HG03439 (cell line): ENCODE measurements around the gene WIF1.

Experiments
- ATAC-seq: cut with Tn5 transposase; IDR thresholded peaks from one replicate; pipeline ENCODE4 v1.9.1; 2021; ENCODE audit warnings: mild to moderate bottlenecking, moderate library complexity; ENCODE audit not compliant: unreplicated experiment

Gene WIF1

GRCh38 chr12:65123435-65124063 is 2.4 kb upstream of the WIF1 start:
- ATAC-seq: no peak

- no peak for ATAC-seq
Measured at GRCh38 chr12:65122703-65123102, 1.6 kb upstream of the WIF1 start.

GRCh38 chr12:65121956-65122469 is 908 bp upstream of the WIF1 start:
- ATAC-seq: no peak

GRCh38 chr12:65119063-65119462 is 2.0 kb downstream of the WIF1 start:
- no peak for ATAC-seq

- ATAC-seq: no peak
Measured at GRCh38 chr12:65113621-65114035, 7.5 kb downstream of the WIF1 start.

- no peak for ATAC-seq
Measured at GRCh38 chr12:65106948-65107347, 14.2 kb downstream of the WIF1 start.

- no peak for ATAC-seq
Measured at GRCh38 chr12:65100140-65100539, 21.0 kb downstream of the WIF1 start.

- ATAC-seq: no peak
Measured at GRCh38 chr12:65099182-65099581, 21.9 kb downstream of the WIF1 start.

- no peak for ATAC-seq
Measured at GRCh38 chr12:65098364-65098763, 22.7 kb downstream of the WIF1 start.

- no peak for ATAC-seq
Measured at GRCh38 chr12:65094722-65095121, 26.4 kb downstream of the WIF1 start.

GRCh38 chr12:65093606-65094005 is 27.5 kb downstream of the WIF1 start:
- no peak for ATAC-seq

- ATAC-seq: no peak
Measured at GRCh38 chr12:65090461-65090860, 30.6 kb downstream of the WIF1 start.

- ATAC-seq: no peak
Measured at GRCh38 chr12:65086236-65086635, 34.9 kb downstream of the WIF1 start.

- no peak for ATAC-seq
Measured at GRCh38 chr12:65084579-65084978, 36.5 kb downstream of the WIF1 start.

- ATAC-seq: no peak
Measured at GRCh38 chr12:65083581-65083980, 37.5 kb downstream of the WIF1 start.

GRCh38 chr12:65082406-65082805 is 38.7 kb downstream of the WIF1 start:
- no peak for ATAC-seq

- no peak for ATAC-seq
Measured at GRCh38 chr12:65081496-65081895, 39.6 kb downstream of the WIF1 start.

- ATAC-seq: no peak
Measured at GRCh38 chr12:65074932-65075331, 46.2 kb downstream of the WIF1 start.

GRCh38 chr12:65069336-65069735 is 51.8 kb downstream of the WIF1 start:
- no peak for ATAC-seq

- ATAC-seq: no peak
Measured at GRCh38 chr12:65067383-65067782, 53.7 kb downstream of the WIF1 start.

- no peak for ATAC-seq
Measured at GRCh38 chr12:65055859-65056258, 65.2 kb downstream of the WIF1 start.

- no peak for ATAC-seq
Measured at GRCh38 chr12:65051218-65051617, 69.9 kb downstream of the WIF1 start.

GRCh38 chr12:65045269-65045668 is 75.8 kb downstream of the WIF1 start:
- no peak for ATAC-seq
